K562 (cell line): ENCODE data around the gene EIF4G1. TPM values are rescaled to one million over a fixed set of nuclear protein-coding genes. Genes with fewer than 3 reads are reported as not detected.

Experiments used
- ATAC-seq: fragments of 200-7000 bp; cut with Tn5 transposase; 3 replicates; pipeline ENCODE4 v1.9.1; 2020; ENCODE audit warnings: moderate library complexity
- BruUV-seq: library from RNA; stranded (reverse); fragments of 400-500 nt; replicated peaks from 2 replicates; lab custom pipeline; 2021; lab: Mats Ljungman, UMichigan
- CTCF ChIA-PET: fragments of 300-600 bp; formaldehyde crosslinking; extraction: SDS; loops from one replicate; lab custom pipeline; 2021; ENCODE audit warnings: low intra/inter-chr PET ratio; lab: Yijun Ruan, JAX
- POLR2A ChIA-PET: fragments of 300-600, 350-650 bp; sonication (Branson Sonifier 250); formaldehyde crosslinking; extraction: SDS; loops from one replicate; lab custom pipeline; 2021; ENCODE audit warnings: antibody characterized with exemption, inconsistent platforms; lab: Yijun Ruan, JAX
- DNase-seq, 4 experiments: peaks; one replicate each; pipeline versions ENCODE4 v3.0.0 to v3.0.0-alpha.2; 2011 to 2018; ENCODE audit warnings: low spot score in 3 of 4, mixed read lengths in 3 of 4; ENCODE audit errors: extremely low read depth in 1 of 4
- FAIRE-seq: peaks from 2 replicates; lab custom pipeline; 2011; peaks lifted over from hg19 to GRCh38; lab: Jason Lieb, UNC
- H2AFZ ChIP-seq: 2 replicates; pipeline ENCODE4 v1.6.0; 2011; ENCODE audit warnings: low read depth, low read length, control low read depth, inconsistent platforms
- H3K27ac ChIP-seq: fragments of 200-600 bp; 3 replicates; pipeline ENCODE4 v1.8.0; 2011; ENCODE audit warnings: low read depth, mild to moderate bottlenecking, control low read depth, inconsistent platforms, low read length, moderate library complexity, mixed read lengths; ENCODE audit errors: extremely low read depth
- H3K27me3 ChIP-seq, 2 experiments: fragments of 300-600 bp in 1 of 2; 2 replicates in 1 of 2; 3 replicates in 1 of 2; pipeline versions ENCODE4 v1.6.0 to v1.8.0; 2011; ENCODE audit warnings: inconsistent platforms in 2 of 2, low read length in 2 of 2, mild to moderate bottlenecking in 1 of 2, mixed read lengths in 1 of 2, moderate library complexity in 1 of 2; ENCODE audit not compliant: control insufficient read depth in 2 of 2, insufficient read depth in 2 of 2
- H3K36me3 ChIP-seq: fragments of 300-600 bp; 3 replicates; pipeline ENCODE4 v1.8.0; 2011; ENCODE audit warnings: mild to moderate bottlenecking, low read length, inconsistent platforms; ENCODE audit not compliant: control insufficient read depth, insufficient read depth
- H3K4me1 ChIP-seq, 2 experiments: fragments of 200-600 bp in 1 of 2; replicated peaks in 1 of 2; 2 replicates in 1 of 2; 3 replicates in 1 of 2; pipeline versions ENCODE4 v1.5.1 to v1.8.0; 2011; ENCODE audit warnings: inconsistent platforms in 2 of 2, low read length in 2 of 2, mild to moderate bottlenecking in 1 of 2, mixed read lengths in 1 of 2, moderate library complexity in 1 of 2; ENCODE audit not compliant: control insufficient read depth in 2 of 2, insufficient read depth in 2 of 2
- H3K4me2 ChIP-seq: 2 replicates; pipeline ENCODE4 v1.6.1; 2011; ENCODE audit warnings: low read length, control low read depth, inconsistent platforms, mixed read lengths; ENCODE audit not compliant: insufficient read depth
- H3K4me3 ChIP-seq: fragments of 200-600 bp; sonication (generic), shearing (Covaris generic); 2 replicates; pipeline ENCODE4 v1.5.1; 2016; ENCODE audit warnings: control low read depth, inconsistent platforms
- H3K79me2 ChIP-seq: fragments of 200-600 bp; 3 replicates; pipeline ENCODE4 v1.8.0; 2011; ENCODE audit warnings: low read length, inconsistent platforms; ENCODE audit not compliant: control insufficient read depth, insufficient read depth
- H3K9ac ChIP-seq, 2 experiments: 2 replicates each; pipeline versions ENCODE4 v1.6.0 to v1.6.1; 2011; ENCODE audit warnings: low read depth in 2 of 2, low read length in 2 of 2, control low read depth in 1 of 2, inconsistent platforms in 1 of 2, mild to moderate bottlenecking in 1 of 2, mixed read lengths in 1 of 2; ENCODE audit not compliant: insufficient read depth in 1 of 2
- H3K9me1 ChIP-seq: one replicate; pipeline ENCODE4 v1.6.0; 2011; ENCODE audit warnings: inconsistent platforms, mild to moderate bottlenecking, low read length, moderate library complexity; ENCODE audit not compliant: control insufficient read depth, insufficient read depth
- H3K9me3 ChIP-seq: replicated peaks from 2 replicates; pipeline ENCODE4 v1.5.1; 2011; ENCODE audit warnings: low read depth, low read length, inconsistent platforms; ENCODE audit not compliant: control insufficient read depth, insufficient read depth
- H4K20me1 ChIP-seq: replicated peaks from 2 replicates; pipeline ENCODE4 v1.6.1; 2011; ENCODE audit warnings: low read length, inconsistent platforms, mixed read lengths; ENCODE audit not compliant: control insufficient read depth, insufficient read depth
- CREB1 ChIP-seq, 2 experiments: sonication (generic) in 1 of 2; formaldehyde crosslinking in 1 of 2; IDR thresholded peaks; 2 replicates each; pipeline versions ENCODE4 v1.6.1 to v1.8.0; 2012 to 2022; ENCODE audit warnings: inconsistent platforms in 1 of 2, mild to moderate bottlenecking in 1 of 2, missing genetic modification reagents in 1 of 2, moderate library complexity in 1 of 2
- DIDO1 ChIP-seq: fragments of 450-650 bp; IDR thresholded peaks from 2 replicates; pipeline ENCODE4 v1.6.1; 2016; ENCODE audit warnings: low read depth, missing biosample characterization, missing genetic modification characterization
- ELF1 ChIP-seq: fragments of 200-800 bp; sonication (Bioruptor generic); IDR thresholded peaks from 2 replicates; pipeline ENCODE4 v1.6.1; 2016; ENCODE audit warnings: missing genetic modification characterization, missing compliant biosample characterization
- GTF2E2 ChIP-seq: fragments of 200-800 bp; sonication (Bioruptor generic); IDR thresholded peaks from 2 replicates; pipeline ENCODE4 v1.6.1; 2016; ENCODE audit warnings: missing genetic modification characterization, missing compliant biosample characterization
- KDM4B ChIP-seq, 2 experiments: fragments of 450-650 bp in 1 of 2; sonication (generic) in 1 of 2; IDR thresholded peaks; 2 replicates each; pipeline ENCODE4 v1.6.1; 2016 to 2017; ENCODE audit warnings: borderline replicate concordance in 2 of 2, antibody characterized with exemption in 1 of 2, low read depth in 1 of 2, mild to moderate bottlenecking in 1 of 2
- NEUROD1 ChIP-seq: fragments of 150-350 bp; IDR thresholded peaks from 2 replicates; pipeline ENCODE4 v1.6.1; 2014; ENCODE audit warnings: borderline replicate concordance, low read length, low read depth; ENCODE audit not compliant: partially characterized antibody
- NFYB ChIP-seq: IDR thresholded peaks from 2 replicates; pipeline ENCODE4 v1.6.1; 2011; ENCODE audit warnings: mild to moderate bottlenecking, moderate library complexity; ENCODE audit not compliant: insufficient read length; ENCODE audit errors: extremely low read depth
- RBBP5 ChIP-seq: fragments of 200-600 bp; sonication (generic); IDR thresholded peaks from 2 replicates; pipeline ENCODE4 v1.6.1; 2012; ENCODE audit warnings: borderline replicate concordance, mild to moderate bottlenecking, low read length, control low read depth, inconsistent platforms; ENCODE audit not compliant: insufficient read depth, poor library complexity, severe bottlenecking
- SAFB2 ChIP-seq: fragments of 200-400 bp; formaldehyde crosslinking; IDR thresholded peaks from 2 replicates; pipeline ENCODE4 v1.6.1; 2018; ENCODE audit warnings: borderline replicate concordance, low read length, low read depth, moderate library complexity; ENCODE audit not compliant: severe bottlenecking
- TAF1 ChIP-seq: IDR thresholded peaks from 2 replicates; pipeline ENCODE4 v1.6.1; 2011; ENCODE audit warnings: mild to moderate bottlenecking, low read length, moderate library complexity; ENCODE audit not compliant: insufficient read depth, control insufficient read depth, severe bottlenecking; ENCODE audit errors: extremely low read depth
- TCF3 ChIP-seq: sonication (generic); formaldehyde crosslinking; IDR thresholded peaks from 2 replicates; pipeline ENCODE4 v1.4.0; 2020; ENCODE audit warnings: mild to moderate bottlenecking, missing genetic modification reagents
- ZFP30 ChIP-seq: fragments of 250-450 bp; sonication (Bioruptor Pico); IDR thresholded peaks from 2 replicates; pipeline ENCODE4 v1.8.0; 2022; ENCODE audit warnings: moderate library complexity, mild to moderate bottlenecking, inconsistent platforms, borderline replicate concordance
- WGBS: fragments of 100-300 bp; shearing (Covaris generic); methylation state at CpG from one replicate; pipeline ENCODE4 v1.1.6; 2016; ENCODE audit warnings: low coverage, mixed read lengths; ENCODE audit not compliant: insufficient coverage; ENCODE audit errors: missing lambda C conversion rate; 5-methylcytosine and 5-hydroxymethylcytosine counted together
- in situ Hi-C: fragments of 300-500 bp; cut with MboI; formaldehyde crosslinking; loops from 4 replicates; pipeline ENCODE4 v1.15.0; 2018; ENCODE audit warnings: inconsistent platforms, mixed read lengths
- intact Hi-C: fragments of 100-400 bp; cut with micrococcal nuclease; formaldehyde crosslinking; loops from 2 replicates; pipeline ENCODE4 v1.14.2; 2022
- polyA plus RNA-seq, 8 experiments: library from polyadenylated mRNA; depleted of rRNA in 4 of 8; stranded (reverse) in 5 of 8; unstranded in 3 of 8; fragments of >200 nt; fragmentation: Nextera tagmentation in 2 of 8; fragmentation: Illumina TruSeq in 1 of 8; extraction: Ambion mirVana in 2 of 8; extraction: Trizol in 1 of 8; gene quantifications; 2 replicates each; pipeline versions ENCODE4 v1.2.1 to v1.2.3, GENCODE V29; 2011 to 2014; ENCODE audit warnings: inconsistent platforms in 1 of 8, missing spikeins in 1 of 8
- total RNA-seq, 7 experiments: library from RNA; depleted of rRNA in 6 of 7; stranded (reverse); fragments of >200 nt in 6 of 7; fragmentation: Illumina TruSeq in 2 of 7; extraction: Trizol in 2 of 7; gene quantifications; 2 replicates each; pipeline versions ENCODE4 v1.2.1 to v1.2.3, GENCODE V29; 2011 to 2021; ENCODE audit warnings: low replicate concordance in 1 of 7
- TF ChIP-seq, protein P1 (sequence below): sonication (generic); formaldehyde crosslinking; IDR thresholded peaks from 2 replicates; pipeline ENCODE4 v1.8.1; 2023; ENCODE audit warnings: mild to moderate bottlenecking, missing genetic modification reagents
- TF ChIP-seq, protein P2 (sequence below): fragments of 450-650 bp; conservative IDR thresholded peaks from 2 replicates; pipeline ENCODE4 v1.6.1; 2016; ENCODE audit warnings: missing genetic modification characterization, low read depth, mild to moderate bottlenecking, control low read depth, missing compliant biosample characterization
- TF ChIP-seq, protein P3 (sequence below): fragments of 250-450 bp; sonication (Bioruptor Pico); IDR thresholded peaks from 2 replicates; pipeline ENCODE4 v1.9.0; 2021; ENCODE audit warnings: mild to moderate bottlenecking
- TF ChIP-seq, protein P4 (sequence below): sonication (generic); formaldehyde crosslinking; IDR thresholded peaks from 2 replicates; pipeline ENCODE4 v1.8.0; 2022; ENCODE audit warnings: mild to moderate bottlenecking, missing genetic modification reagents

EIF4G1 gene
- total and polyA plus RNA-seq, 9 of the 15 experiments (the other 6 are each of a cell fraction or from before 2014, with no cell fraction given) = 4.6 to 505 (median 155) TPM

DNA sequence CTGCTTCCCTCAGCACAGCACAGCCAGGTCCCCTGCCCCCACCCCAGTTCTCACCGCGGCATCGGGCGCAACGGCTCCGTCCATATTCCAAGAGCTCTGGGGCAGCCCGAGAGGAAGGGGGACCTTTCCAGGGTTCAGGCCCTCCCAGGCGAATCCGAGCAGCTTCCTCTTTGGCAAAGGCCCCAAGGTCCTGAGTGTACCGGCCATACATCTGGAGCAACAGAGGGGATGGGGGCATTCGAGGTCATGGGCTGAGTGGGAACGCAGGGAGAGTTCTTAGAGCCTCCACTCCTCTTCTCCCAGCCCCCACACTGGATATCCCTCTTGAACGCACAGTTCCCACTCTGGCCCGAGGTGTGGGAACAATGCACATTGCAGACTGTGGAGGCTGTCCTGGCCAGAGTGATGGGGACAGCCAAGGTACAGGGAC, 44.5 kb downstream of the EIF4G1 start:
- no peak for ATAC-seq
- in situ Hi-C loops = no loop called here
- 79% methylated on average over 14 of the region's 14 CpGs for WGBS
- TF ChIP-seq, protein P1, sequence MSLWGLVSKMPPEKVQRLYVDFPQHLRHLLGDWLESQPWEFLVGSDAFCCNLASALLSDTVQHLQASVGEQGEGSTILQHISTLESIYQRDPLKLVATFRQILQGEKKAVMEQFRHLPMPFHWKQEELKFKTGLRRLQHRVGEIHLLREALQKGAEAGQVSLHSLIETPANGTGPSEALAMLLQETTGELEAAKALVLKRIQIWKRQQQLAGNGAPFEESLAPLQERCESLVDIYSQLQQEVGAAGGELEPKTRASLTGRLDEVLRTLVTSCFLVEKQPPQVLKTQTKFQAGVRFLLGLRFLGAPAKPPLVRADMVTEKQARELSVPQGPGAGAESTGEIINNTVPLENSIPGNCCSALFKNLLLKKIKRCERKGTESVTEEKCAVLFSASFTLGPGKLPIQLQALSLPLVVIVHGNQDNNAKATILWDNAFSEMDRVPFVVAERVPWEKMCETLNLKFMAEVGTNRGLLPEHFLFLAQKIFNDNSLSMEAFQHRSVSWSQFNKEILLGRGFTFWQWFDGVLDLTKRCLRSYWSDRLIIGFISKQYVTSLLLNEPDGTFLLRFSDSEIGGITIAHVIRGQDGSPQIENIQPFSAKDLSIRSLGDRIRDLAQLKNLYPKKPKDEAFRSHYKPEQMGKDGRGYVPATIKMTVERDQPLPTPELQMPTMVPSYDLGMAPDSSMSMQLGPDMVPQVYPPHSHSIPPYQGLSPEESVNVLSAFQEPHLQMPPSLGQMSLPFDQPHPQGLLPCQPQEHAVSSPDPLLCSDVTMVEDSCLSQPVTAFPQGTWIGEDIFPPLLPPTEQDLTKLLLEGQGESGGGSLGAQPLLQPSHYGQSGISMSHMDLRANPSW (CRISPR knock-in tag) = no peak
- no peak for TF ChIP-seq TCF3
- TF ChIP-seq CREB1 (IDR thresholded peaks at IDR 0.05) = no peak
- TF ChIP-seq CREB1 (CRISPR knock-in tag; IDR thresholded peaks at IDR 0.05) = no peak
- no peak for TF ChIP-seq GTF2E2
- TF ChIP-seq, protein P2, sequence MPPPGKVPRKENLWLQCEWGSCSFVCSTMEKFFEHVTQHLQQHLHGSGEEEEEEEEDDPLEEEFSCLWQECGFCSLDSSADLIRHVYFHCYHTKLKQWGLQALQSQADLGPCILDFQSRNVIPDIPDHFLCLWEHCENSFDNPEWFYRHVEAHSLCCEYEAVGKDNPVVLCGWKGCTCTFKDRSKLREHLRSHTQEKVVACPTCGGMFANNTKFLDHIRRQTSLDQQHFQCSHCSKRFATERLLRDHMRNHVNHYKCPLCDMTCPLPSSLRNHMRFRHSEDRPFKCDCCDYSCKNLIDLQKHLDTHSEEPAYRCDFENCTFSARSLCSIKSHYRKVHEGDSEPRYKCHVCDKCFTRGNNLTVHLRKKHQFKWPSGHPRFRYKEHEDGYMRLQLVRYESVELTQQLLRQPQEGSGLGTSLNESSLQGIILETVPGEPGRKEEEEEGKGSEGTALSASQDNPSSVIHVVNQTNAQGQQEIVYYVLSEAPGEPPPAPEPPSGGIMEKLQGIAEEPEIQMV = no peak
- TF ChIP-seq SAFB2 = no peak
- TF ChIP-seq DIDO1 (tag) = no peak
- TF ChIP-seq ZFP30 (CRISPR knock-in tag) = no peak
- TF ChIP-seq KDM4B (IDR thresholded peaks at IDR 0.05; ENCODE audit: borderline replicate concordance in 2 of 2, low read depth in 1 of 2) = no peak
- TF ChIP-seq ELF1 (tag) = no peak
- no peak for TF ChIP-seq NEUROD1
- no peak for TF ChIP-seq RBBP5
- TF ChIP-seq TAF1 = no peak
- TF ChIP-seq, protein P3, sequence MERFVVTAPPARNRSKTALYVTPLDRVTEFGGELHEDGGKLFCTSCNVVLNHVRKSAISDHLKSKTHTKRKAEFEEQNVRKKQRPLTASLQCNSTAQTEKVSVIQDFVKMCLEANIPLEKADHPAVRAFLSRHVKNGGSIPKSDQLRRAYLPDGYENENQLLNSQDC (CRISPR knock-in tag) = no peak
- TF ChIP-seq NFYB = no peak
- TF ChIP-seq, protein P4, sequence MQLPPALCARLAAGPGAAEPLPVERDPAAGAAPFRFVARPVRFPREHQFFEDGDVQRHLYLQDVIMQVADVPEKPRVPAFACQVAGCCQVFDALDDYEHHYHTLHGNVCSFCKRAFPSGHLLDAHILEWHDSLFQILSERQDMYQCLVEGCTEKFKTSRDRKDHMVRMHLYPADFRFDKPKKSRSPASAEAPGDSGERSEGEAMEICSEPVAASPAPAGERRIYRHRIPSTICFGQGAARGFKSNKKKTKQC (CRISPR knock-in tag) = no peak

More for the DNA sequence above, 44.5 kb downstream of the EIF4G1 start:
- Histone ChIP-seq H3K9me3 (no peaks in the 10 kb centered on the region), H3K36me3 (peaks cover 47% of the 10 kb centered on the region; the same call in 2 of the 3 replicates), H3K4me3 (no peak overlapping the region), H3K79me2 (peaks cover 43% of the 10 kb centered on the region), H3K4me1 (peaks cover 21 to 70% of the 10 kb centered on the region in 2 experiments), H3K9me1 (peaks cover 5% of the 10 kb centered on the region), H3K27ac (no peak overlapping the region; the same call in 2 of the 3 replicates), H3K4me2 (no peak overlapping the region), H4K20me1 (no peaks in the 10 kb centered on the region), H3K27me3 (no peaks in the 10 kb centered on the region), H3K9ac (peak overlapping the region in 1 of 2 experiments; percentile 89; a peak in 2 of 4 replicates), H2AFZ (no peak overlapping the region)
- intact Hi-C loops = no loop called here
- no peak for DNase-seq
- no peak for FAIRE-seq
- ChIA-PET CTCF (no interaction called here), POLR2A (interaction anchor here (1.0 to 1.7 kb wide), 2 partner anchors 11 to 12 kb away, joined by 3 to 9 read pairs; no protein-coding TSS in a partner anchor)
- no TSS peak for BruUV-seq
